ENCODE measurements around the gene COPG2.
"Not testable (repeated sequence)": the region's sequence is repeated elsewhere in the genome, so short reads cannot be mapped to it uniquely, and the experiment has no call there.

COPG2 gene

GRCh38 chr7:130654850-130655249 lies 13.7 kb downstream of the COPG2 start:
- no peak for DNase-seq (ENCODE audit: low read depth in 3 of 3, low spot score in 1 of 3)

GRCh38 chr7:130650611-130651120 lies 17.9 kb downstream of the COPG2 start:
- DNase-seq (ENCODE audit: low read depth in 3 of 3, low spot score in 1 of 3) = no peak

GRCh38 chr7:130649004-130649790 lies 19.4 kb downstream of the COPG2 start:
- no peak for DNase-seq (ENCODE audit: low read depth in 3 of 3, low spot score in 1 of 3)

GRCh38 chr7:130648580-130648979 lies 20.0 kb downstream of the COPG2 start:
- no peak for DNase-seq (ENCODE audit: low read depth in 3 of 3, low spot score in 1 of 3)

GRCh38 chr7:130642383-130642782 lies 26.2 kb downstream of the COPG2 start:
- no peak for DNase-seq (ENCODE audit: low read depth in 3 of 3, low spot score in 1 of 3)

- no peak for DNase-seq (ENCODE audit: low read depth in 3 of 3, low spot score in 1 of 3)
Measured at GRCh38 chr7:130641497-130641896, 27.1 kb downstream of the COPG2 start.

GRCh38 chr7:130641040-130641439 lies 27.5 kb downstream of the COPG2 start:
- no peak for DNase-seq (ENCODE audit: low read depth in 3 of 3, low spot score in 1 of 3)

GRCh38 chr7:130639388-130639787 lies 29.2 kb downstream of the COPG2 start:
- DNase-seq (ENCODE audit: low read depth in 3 of 3, low spot score in 1 of 3) = no peak

GRCh38 chr7:130632111-130632510 lies 36.4 kb downstream of the COPG2 start:
- no peak for DNase-seq (ENCODE audit: low read depth in 3 of 3, low spot score in 1 of 3)

GRCh38 chr7:130628901-130629300 lies 39.6 kb downstream of the COPG2 start:
- DNase-seq (ENCODE audit: low read depth in 3 of 3, low spot score in 1 of 3) = no peak

- DNase-seq (ENCODE audit: low read depth in 3 of 3, low spot score in 1 of 3) = no peak
Measured at GRCh38 chr7:130627775-130628174, 40.8 kb downstream of the COPG2 start.

GRCh38 chr7:130622866-130623265 lies 45.7 kb downstream of the COPG2 start:
- DNase-seq (ENCODE audit: low read depth in 3 of 3, low spot score in 1 of 3) = no peak

GRCh38 chr7:130615583-130615982 lies 53.0 kb downstream of the COPG2 start:
- DNase-seq (ENCODE audit: low read depth in 3 of 3, low spot score in 1 of 3) = no peak

- DNase-seq (ENCODE audit: low read depth in 3 of 3, low spot score in 1 of 3) = no peak
Measured at GRCh38 chr7:130614449-130614848, 54.1 kb downstream of the COPG2 start.

- DNase-seq (ENCODE audit: low read depth in 3 of 3, low spot score in 1 of 3) = no peak
Measured at GRCh38 chr7:130611218-130611617, 57.3 kb downstream of the COPG2 start.

- not testable (repeated sequence) for DNase-seq (ENCODE audit: low read depth in 3 of 3, low spot score in 1 of 3)
Measured at GRCh38 chr7:130607066-130607465, 61.5 kb downstream of the COPG2 start.

- DNase-seq (ENCODE audit: low read depth in 3 of 3, low spot score in 1 of 3) = no peak
Measured at GRCh38 chr7:130606161-130606560, 62.4 kb downstream of the COPG2 start.

GRCh38 chr7:130598056-130598455 lies 70.5 kb downstream of the COPG2 start:
- DNase-seq (ENCODE audit: low read depth in 3 of 3, low spot score in 1 of 3) = no peak

GRCh38 chr7:130595986-130596385 lies 72.6 kb downstream of the COPG2 start:
- DNase-seq (ENCODE audit: low read depth in 3 of 3, low spot score in 1 of 3) = no peak

GRCh38 chr7:130593033-130593432 lies 75.5 kb downstream of the COPG2 start:
- no peak for DNase-seq (ENCODE audit: low read depth in 3 of 3, low spot score in 1 of 3)

- not testable (repeated sequence) for DNase-seq (ENCODE audit: low read depth in 3 of 3, low spot score in 1 of 3)
Measured at GRCh38 chr7:130591464-130591863, 77.1 kb downstream of the COPG2 start.

- not testable (repeated sequence) for DNase-seq (ENCODE audit: low read depth in 3 of 3, low spot score in 1 of 3)
Measured at GRCh38 chr7:130585932-130586331, 82.6 kb downstream of the COPG2 start.

- not testable (repeated sequence) for DNase-seq (ENCODE audit: low read depth in 3 of 3, low spot score in 1 of 3)
Measured at GRCh38 chr7:130575110-130575509, 93.4 kb downstream of the COPG2 start.

Data from stimulated activated CD4-positive, alpha-beta T cell treated with anti-CD3 and anti-CD28 coated beads, TNF-alpha, amount 100 ng/mL, for 1 hour (primary cell).